K562 (cell line): ENCODE results near the gene AJM1.

Experiments used
- NONO ChIP-seq, 2 experiments: fragments of 200-400 bp in 1 of 2; fragments of 450-650 bp in 1 of 2; formaldehyde crosslinking in 1 of 2; IDR thresholded peaks; 2 replicates each; pipeline ENCODE4 v1.6.1; 2017; ENCODE audit warnings: low read depth in 2 of 2, mild to moderate bottlenecking in 2 of 2, moderate library complexity in 2 of 2, low read length in 1 of 2
- TF ChIP-seq, protein P1 (sequence below), 2 experiments: fragments of 450-650 bp in 1 of 2; sonication (generic) in 1 of 2; formaldehyde crosslinking in 1 of 2; IDR thresholded peaks in 1 of 2; conservative IDR thresholded peaks in 1 of 2; 2 replicates each; pipeline versions ENCODE4 v1.6.1 to v1.8.1; 2016 to 2023; ENCODE audit warnings: mild to moderate bottlenecking in 2 of 2, moderate library complexity in 2 of 2, inconsistent platforms in 1 of 2, missing genetic modification reagents in 1 of 2

- no peak for TF ChIP-seq NONO (IDR thresholded peaks at IDR 0.05; ENCODE audit: low read depth in 2 of 2, low read length in 1 of 2)
- TF ChIP-seq, protein P1, sequence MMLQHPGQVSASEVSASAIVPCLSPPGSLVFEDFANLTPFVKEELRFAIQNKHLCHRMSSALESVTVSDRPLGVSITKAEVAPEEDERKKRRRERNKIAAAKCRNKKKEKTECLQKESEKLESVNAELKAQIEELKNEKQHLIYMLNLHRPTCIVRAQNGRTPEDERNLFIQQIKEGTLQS (IDR thresholded peaks at IDR 0.05): no peak
- TF ChIP-seq, protein P1 (CRISPR knock-in tag; conservative IDR thresholded peaks at IDR 0.05): no peak
These were observed 39.4 kb downstream of the AJM1 start for GRCh38 chr9:136881691-136882108.
